Neural progenitor cell (in vitro differentiated cells): ENCODE data around the gene HAND2. TPM values are rescaled to one million over a fixed set of nuclear protein-coding genes. Genes with fewer than 3 reads are reported as not detected.

ENCODE experiments used
- DNase-seq: peaks from one replicate; pipeline ENCODE4 v3.0.0-alpha.2; 2016; ENCODE audit warnings: low spot score
- H2AFZ ChIP-seq: fragments of 200-600 bp; sonication (generic); replicated peaks from 2 replicates; pipeline ENCODE4 v1.6.1; 2016; ENCODE audit warnings: antibody characterized with exemption
- H3F3A ChIP-seq: fragments of 200-600 bp; sonication (generic); 2 replicates; pipeline ENCODE4 v1.6.1; 2016; ENCODE audit warnings: antibody characterized with exemption, low read depth
- H3K27ac ChIP-seq: fragments of 200-600 bp; sonication (generic); 2 replicates; pipeline ENCODE4 v1.5.1; 2016; ENCODE audit warnings: mild to moderate bottlenecking
- H3K27me3 ChIP-seq: fragments of 200-600 bp; sonication (generic); 2 replicates; pipeline ENCODE4 v1.6.1; 2016; ENCODE audit warnings: mild to moderate bottlenecking, moderate library complexity
- H3K36me3 ChIP-seq: fragments of 200-600 bp; sonication (generic); 2 replicates; pipeline ENCODE4 v1.5.1; 2016
- H3K4me1 ChIP-seq: fragments of 200-600 bp; sonication (generic); 2 replicates; pipeline ENCODE4 v1.6.1; 2016; ENCODE audit warnings: mixed run types
- H3K4me2 ChIP-seq: fragments of 200-600 bp; sonication (generic); 2 replicates; pipeline ENCODE4 v1.6.1; 2016
- H3K4me3 ChIP-seq: fragments of 200-600 bp; sonication (generic); 2 replicates; pipeline ENCODE4 v1.5.1; 2016
- H3K79me2 ChIP-seq: fragments of 200-600 bp; sonication (generic); 2 replicates; pipeline ENCODE4 v1.6.1; 2016; ENCODE audit warnings: low read depth
- H3K9ac ChIP-seq: fragments of 200-600 bp; sonication (generic); 2 replicates; pipeline ENCODE4 v1.6.1; 2016
- H3K9me3 ChIP-seq: fragments of 200-600 bp; sonication (generic); 2 replicates; pipeline ENCODE4 v1.5.1; 2016; ENCODE audit warnings: low read depth
- H4K20me1 ChIP-seq: fragments of 200-600 bp; sonication (generic); 2 replicates; pipeline ENCODE4 v1.6.1; 2016; ENCODE audit warnings: low read depth
- H3K27ac Mint-ChIP-seq: 3 replicates; pipeline ENCODE4 v1.8.0; 2021; ENCODE audit warnings: mixed read lengths
- H3K27me3 Mint-ChIP-seq: 2 replicates; pipeline ENCODE4 v1.8.0; 2022; ENCODE audit warnings: low read depth, mild to moderate bottlenecking, inconsistent platforms, moderate library complexity, mixed read lengths; ENCODE audit not compliant: insufficient read depth
- H3K36me3 Mint-ChIP-seq: 3 replicates; pipeline ENCODE4 v1.8.0; 2021; ENCODE audit warnings: mixed read lengths
- H3K4me1 Mint-ChIP-seq: 3 replicates; pipeline ENCODE4 v1.8.0; 2021; ENCODE audit warnings: mixed read lengths
- H3K4me3 Mint-ChIP-seq: 3 replicates; pipeline ENCODE4 v1.8.0; 2021; ENCODE audit warnings: mild to moderate bottlenecking, moderate library complexity, mixed read lengths
- H3K9me3 Mint-ChIP-seq: 3 replicates; pipeline ENCODE4 v1.8.0; 2020; ENCODE audit warnings: mixed read lengths
- CTCF ChIP-seq: fragments of 200-600 bp; sonication (generic); IDR thresholded peaks from 2 replicates; pipeline ENCODE4 v1.5.1; 2017; ENCODE audit warnings: antibody characterized with exemption, mild to moderate bottlenecking
- EZH2 ChIP-seq: fragments of 200-600 bp; sonication (generic); IDR thresholded peaks from 2 replicates; pipeline ENCODE4 v1.6.1; 2017; ENCODE audit warnings: antibody characterized with exemption, mild to moderate bottlenecking, moderate library complexity
- EZH2phosphoT487 ChIP-seq: fragments of 200-600 bp; sonication (generic); IDR thresholded peaks from 2 replicates; pipeline ENCODE4 v1.6.1; 2017; ENCODE audit warnings: antibody characterized with exemption
- total RNA-seq: library from RNA; depleted of rRNA; stranded (reverse); fragments of >200 nt; gene quantifications from 2 replicates; pipeline ENCODE4 v1.2.3, GENCODE V29; 2015; ENCODE audit warnings: low replicate concordance

HAND2 gene
- total RNA-seq, 1 donor from 2014 or later = not detected

GRCh38 chr4:173519111-173520101 is 10.6 kb downstream of the HAND2 start:
- Histone ChIP-seq H3K27me3 (peaks cover 100% of the 10 kb centered on the region), H3K4me1 (peaks cover 28% of the 10 kb centered on the region), H3K4me2 (no peak overlapping the region), H3K9me3 (no peaks in the 10 kb centered on the region), H3F3A (peaks cover 31% of the 10 kb centered on the region), H4K20me1 (peaks cover 100% of the 10 kb centered on the region), H3K9ac (no peak overlapping the region), H3K4me3 (no peak overlapping the region), H3K79me2 (no peaks in the 10 kb centered on the region), H3K36me3 (no peaks in the 10 kb centered on the region), H2AFZ (no peak overlapping the region), H3K27ac (no peak overlapping the region)
- no peaks in the 10 kb centered on the region for H3K36me3 Mint-ChIP-seq
- no peak overlapping the region for H3K27ac Mint-ChIP-seq
- peaks cover 23% of the 10 kb centered on the region for H3K4me1 Mint-ChIP-seq
- peak; percentile 50 for DNase-seq
- H3K27me3 Mint-ChIP-seq = peaks cover 98% of the 10 kb centered on the region
- H3K4me3 Mint-ChIP-seq = no peak overlapping the region
- peak; percentile 64 for TF ChIP-seq EZH2
- no peak for TF ChIP-seq CTCF
- TF ChIP-seq EZH2phosphoT487 = peak; percentile 82
- peaks cover 10% of the 10 kb centered on the region for H3K9me3 Mint-ChIP-seq

GRCh38 chr4:173518425-173519102 is 11.5 kb downstream of the HAND2 start:
- Mint-ChIP-seq H3K27me3 (peaks cover 97% of the 10 kb centered on the region), H3K27ac (no peak overlapping the region), H3K36me3 (no peaks in the 10 kb centered on the region), H3K4me3 (no peak overlapping the region), H3K9me3 (peaks cover 10% of the 10 kb centered on the region), H3K4me1 (peaks cover 20% of the 10 kb centered on the region)
- TF ChIP-seq CTCF (no peak), EZH2 (peak; percentile 87), EZH2phosphoT487 (peak; percentile 91)
- peaks cover 31% of the 10 kb centered on the region for H3F3A ChIP-seq
- no peak overlapping the region for H3K9ac ChIP-seq
- no peaks in the 10 kb centered on the region for H3K9me3 ChIP-seq
- H3K79me2 ChIP-seq = no peaks in the 10 kb centered on the region
- DNase-seq = peak; percentile 47
- H2AFZ ChIP-seq = no peak overlapping the region
- H3K4me1 ChIP-seq = peaks cover 28% of the 10 kb centered on the region
- H3K27me3 ChIP-seq = peaks cover 100% of the 10 kb centered on the region
- H3K4me3 ChIP-seq = no peak overlapping the region
- peaks cover 91% of the 10 kb centered on the region for H4K20me1 ChIP-seq
- peak overlapping the region; percentile 70 for H3K4me2 ChIP-seq
- no peak overlapping the region for H3K27ac ChIP-seq
- H3K36me3 ChIP-seq = no peaks in the 10 kb centered on the region

- H3F3A ChIP-seq = peaks cover 31% of the 10 kb centered on the region
- H3K27ac ChIP-seq = no peak overlapping the region
- H3K9me3 ChIP-seq = no peaks in the 10 kb centered on the region
- peak overlapping the region; percentile 70 for H3K4me2 ChIP-seq
- H3K9ac ChIP-seq = no peak overlapping the region
- Mint-ChIP-seq H3K36me3 (no peaks in the 10 kb centered on the region), H3K27ac (no peak overlapping the region), H3K4me3 (no peak overlapping the region), H3K4me1 (peaks cover 17% of the 10 kb centered on the region), H3K9me3 (peaks cover 10% of the 10 kb centered on the region), H3K27me3 (peaks cover 97% of the 10 kb centered on the region)
- peaks cover 28% of the 10 kb centered on the region for H3K4me1 ChIP-seq
- H3K27me3 ChIP-seq = peaks cover 100% of the 10 kb centered on the region
- no peaks in the 10 kb centered on the region for H3K36me3 ChIP-seq
- no peaks in the 10 kb centered on the region for H3K79me2 ChIP-seq
- peak; percentile 88 for DNase-seq
- peaks cover 84% of the 10 kb centered on the region for H4K20me1 ChIP-seq
- H3K4me3 ChIP-seq = no peak overlapping the region
- TF ChIP-seq EZH2 (no peak), CTCF (no peak), EZH2phosphoT487 (no peak)
- H2AFZ ChIP-seq = no peak overlapping the region
Observed at GRCh38 chr4:173517781-173518424, 12.1 kb downstream of the HAND2 start.
